IMR-90 (cell line): Measurements from ENCODE around the gene ADAM17. TPM values are rescaled to one million over a fixed set of nuclear protein-coding genes. Genes with fewer than 3 reads are reported as not detected.

Experiments
- ATAC-seq: fragments of 200-7000 bp; cut with Tn5 transposase; 2 replicates; pipeline ENCODE4 v1.9.1; 2020; ENCODE audit warnings: low read depth, mild to moderate bottlenecking, moderate library complexity
- BruUV-seq: library from RNA; stranded (reverse); fragments of 400-500 nt; replicated peaks from 2 replicates; lab custom pipeline; 2021; lab: Mats Ljungman, UMichigan
- CTCF ChIA-PET: fragments of 300-600 bp; formaldehyde crosslinking; extraction: SDS; loops from one replicate; lab custom pipeline; 2021; ENCODE audit warnings: antibody characterized with exemption; lab: Yijun Ruan, JAX
- POLR2A ChIA-PET: fragments of 300-600 bp; sonication (Branson Sonifier 250); formaldehyde crosslinking; loops from one replicate; lab custom pipeline; 2022; ENCODE audit warnings: antibody characterized with exemption; ENCODE audit not compliant: unreplicated experiment; lab: Charles Lee
- DNase-seq: peaks from one replicate; pipeline ENCODE4 v3.0.0; 2013
- H2AFZ ChIP-seq: replicated peaks from 2 replicates; pipeline ENCODE3; 2013; ENCODE audit warnings: low read length, mild to moderate bottlenecking; ENCODE audit not compliant: poor library complexity
- H2AK5ac ChIP-seq: 2 replicates; pipeline ENCODE4 v1.6.1; 2013; ENCODE audit warnings: low read depth, low read length, inconsistent platforms
- H2AK9ac ChIP-seq: replicated peaks from 2 replicates; pipeline ENCODE3; 2013; ENCODE audit warnings: mild to moderate bottlenecking, low read depth, low read length, moderate library complexity; ENCODE audit not compliant: poor library complexity
- H2BK120ac ChIP-seq: 2 replicates; pipeline ENCODE4 v1.6.1; 2013; ENCODE audit warnings: low read depth, low read length, inconsistent platforms
- H2BK15ac ChIP-seq: 3 replicates; pipeline ENCODE4 v1.6.1; 2013; ENCODE audit warnings: low read depth, low read length, inconsistent platforms
- H2BK20ac ChIP-seq: 2 replicates; pipeline ENCODE4 v1.6.1; 2013; ENCODE audit warnings: low read depth, mild to moderate bottlenecking, inconsistent platforms, low read length, moderate library complexity
- H2BK5ac ChIP-seq: 2 replicates; pipeline ENCODE4 v1.6.1; 2013; ENCODE audit warnings: mild to moderate bottlenecking, low read depth, low read length, inconsistent platforms; ENCODE audit not compliant: poor library complexity, severe bottlenecking
- H3K14ac ChIP-seq: replicated peaks from 2 replicates; pipeline ENCODE4 v1.6.1; 2013; ENCODE audit warnings: low read depth, low read length, inconsistent platforms
- H3K18ac ChIP-seq: 2 replicates; pipeline ENCODE4 v1.6.1; 2013; ENCODE audit warnings: low read depth, low read length, control low read depth
- H3K23ac ChIP-seq: 2 replicates; pipeline ENCODE4 v1.6.1; 2013; ENCODE audit warnings: low read depth, low read length, inconsistent platforms
- H3K27ac ChIP-seq: 2 replicates; pipeline ENCODE4 v1.5.1; 2013; ENCODE audit warnings: mild to moderate bottlenecking, control low read depth, low read length; ENCODE audit not compliant: insufficient read depth
- H3K27me3 ChIP-seq: 2 replicates; pipeline ENCODE4 v1.6.1; 2013; ENCODE audit warnings: low read length; ENCODE audit not compliant: control insufficient read depth, insufficient read depth
- H3K36me3 ChIP-seq: 2 replicates; pipeline ENCODE4 v1.6.1; 2013; ENCODE audit warnings: low read length, mixed read lengths; ENCODE audit not compliant: control insufficient read depth, insufficient read depth
- H3K4ac ChIP-seq: 2 replicates; pipeline ENCODE4 v1.6.1; 2013; ENCODE audit warnings: low read depth, low read length, inconsistent platforms
- H3K4me1 ChIP-seq: 2 replicates; pipeline ENCODE4 v1.6.1; 2013; ENCODE audit warnings: low read length, mixed read lengths; ENCODE audit not compliant: control insufficient read depth, insufficient read depth
- H3K4me2 ChIP-seq: 2 replicates; pipeline ENCODE4 v1.6.1; 2013; ENCODE audit warnings: low read depth, mild to moderate bottlenecking, control low read depth, low read length, moderate library complexity
- H3K4me3 ChIP-seq: 2 replicates; pipeline ENCODE4 v1.5.1; 2013; ENCODE audit warnings: low read depth, mild to moderate bottlenecking, control low read depth, low read length, moderate library complexity; ENCODE audit not compliant: insufficient read depth
- H3K56ac ChIP-seq: 2 replicates; pipeline ENCODE4 v1.6.1; 2013; ENCODE audit warnings: low read length, inconsistent platforms; ENCODE audit not compliant: insufficient read depth; ENCODE audit errors: extremely low read depth
- H3K79me1 ChIP-seq, 2 experiments: 2 replicates each; pipeline ENCODE4 v1.6.1; 2013; ENCODE audit warnings: low read length in 2 of 2, inconsistent platforms in 1 of 2, low read depth in 1 of 2
- H3K9ac ChIP-seq: 2 replicates; pipeline ENCODE4 v1.6.1; 2013; ENCODE audit warnings: low read depth, low read length, control low read depth
- H3K9me1 ChIP-seq: 2 replicates; pipeline ENCODE4 v1.6.1; 2013; ENCODE audit warnings: low read length, inconsistent platforms; ENCODE audit not compliant: insufficient read depth
- H3K9me3 ChIP-seq: 2 replicates; pipeline ENCODE4 v1.6.1; 2013; ENCODE audit warnings: low read length; ENCODE audit not compliant: control insufficient read depth, insufficient read depth
- H4K20me1 ChIP-seq: 2 replicates; pipeline ENCODE4 v1.6.1; 2013; ENCODE audit warnings: low read length, inconsistent platforms; ENCODE audit not compliant: insufficient read depth
- H4K5ac ChIP-seq: 2 replicates; pipeline ENCODE4 v1.6.1; 2013; ENCODE audit warnings: mild to moderate bottlenecking, low read depth, low read length, control low read depth
- H4K8ac ChIP-seq, 2 experiments: 2 replicates each; pipeline ENCODE4 v1.6.1; 2013; ENCODE audit warnings: low read depth in 2 of 2, low read length in 2 of 2, control low read depth in 1 of 2, inconsistent platforms in 1 of 2
- H4K91ac ChIP-seq: 2 replicates; pipeline ENCODE4 v1.6.1; 2013; ENCODE audit warnings: low read depth, low read length, inconsistent platforms; ENCODE audit not compliant: insufficient read depth
- BHLHE40 ChIP-seq: fragments of 150-350 bp; IDR thresholded peaks from 2 replicates; pipeline ENCODE4 v1.6.1; 2016; ENCODE audit warnings: mild to moderate bottlenecking, low read depth, low read length
- CEBPB ChIP-seq: IDR thresholded peaks from 2 replicates; pipeline ENCODE4 v1.6.1; 2012; ENCODE audit warnings: low read depth, low read length, improper control_type of control experiment
- CHD1 ChIP-seq: IDR thresholded peaks from 2 replicates; pipeline ENCODE4 v1.6.1; 2012; ENCODE audit warnings: low read depth, low read length, improper control_type of control experiment
- CTCF ChIP-seq: conservative IDR thresholded peaks from 2 replicates; pipeline ENCODE4 v1.5.1; 2012; ENCODE audit warnings: mild to moderate bottlenecking, low read depth, low read length, improper control_type of control experiment
- FOS ChIP-seq: fragments of 150-350 bp; IDR thresholded peaks from 2 replicates; pipeline ENCODE4 v1.6.1; 2016; ENCODE audit warnings: low read depth, low read length
- MAFK ChIP-seq: IDR thresholded peaks from 2 replicates; pipeline ENCODE4 v1.6.1; 2012; ENCODE audit warnings: low read depth, low read length, improper control_type of control experiment
- MAZ ChIP-seq: IDR thresholded peaks from 2 replicates; pipeline ENCODE4 v1.6.1; 2012; ENCODE audit warnings: low read depth, mild to moderate bottlenecking, low read length, improper control_type of control experiment, moderate library complexity, borderline replicate concordance
- MXI1 ChIP-seq: IDR thresholded peaks from 2 replicates; pipeline ENCODE4 v1.6.1; 2012; ENCODE audit warnings: low read depth, mild to moderate bottlenecking, low read length, moderate library complexity, borderline replicate concordance
- POLR2A ChIP-seq: IDR thresholded peaks from 2 replicates; pipeline ENCODE4 v1.6.1; 2012; ENCODE audit warnings: mild to moderate bottlenecking, low read depth, low read length
- RAD21 ChIP-seq: IDR thresholded peaks from 2 replicates; pipeline ENCODE4 v1.6.1; 2012; ENCODE audit warnings: low read length, improper control_type of control experiment
- RCOR1 ChIP-seq: IDR thresholded peaks from 2 replicates; pipeline ENCODE4 v1.6.1; 2012; ENCODE audit warnings: mild to moderate bottlenecking, low read length, improper control_type of control experiment; ENCODE audit not compliant: insufficient replicate concordance
- RFX5 ChIP-seq: IDR thresholded peaks from 2 replicates; pipeline ENCODE4 v1.8.0; 2012; ENCODE audit warnings: low read depth, mild to moderate bottlenecking, low read length, moderate library complexity
- dilution Hi-C: fragments of 300-500 bp; cut with HindIII; formaldehyde crosslinking; loops from one replicate; pipeline ENCODE4 v1.14.3; 2018; ENCODE audit warnings: low sequenced_read_pairs; ENCODE audit not compliant: unreplicated experiment
- in situ Hi-C: fragments of 300-500 bp; cut with MboI; formaldehyde crosslinking; loops from 3 replicates; pipeline ENCODE4 v1.14.3; 2019; ENCODE audit warnings: low sequenced_read_pairs, inconsistent platforms, mixed read lengths
- intact Hi-C: fragments of 100-400 bp; cut with micrococcal nuclease; formaldehyde crosslinking; loops from 2 replicates; pipeline ENCODE4 v1.10.0; 2022
- polyA plus RNA-seq, 3 experiments: library from polyadenylated mRNA; depleted of rRNA; stranded (reverse); fragments of >200 nt; gene quantifications; 2 replicates each; pipeline ENCODE4 v1.2.3, GENCODE V29; 2012; ENCODE audit warnings: low replicate concordance in 1 of 3
- total RNA-seq: library from RNA; depleted of rRNA; stranded (reverse); fragments of >200 nt; gene quantifications from 2 replicates; pipeline ENCODE4 v1.2.3, GENCODE V29; 2012
- TF ChIP-seq, protein P1 (sequence below): fragments of 150-350 bp; IDR thresholded peaks from 2 replicates; pipeline ENCODE4 v1.6.1; 2016; ENCODE audit warnings: low read depth, mild to moderate bottlenecking, low read length, moderate library complexity, borderline replicate concordance

Gene ADAM17
- total and polyA plus RNA-seq, 2 of the 4 experiments (the other 2 are of a cell fraction) = 9.6 to 34.4 TPM

DNA sequence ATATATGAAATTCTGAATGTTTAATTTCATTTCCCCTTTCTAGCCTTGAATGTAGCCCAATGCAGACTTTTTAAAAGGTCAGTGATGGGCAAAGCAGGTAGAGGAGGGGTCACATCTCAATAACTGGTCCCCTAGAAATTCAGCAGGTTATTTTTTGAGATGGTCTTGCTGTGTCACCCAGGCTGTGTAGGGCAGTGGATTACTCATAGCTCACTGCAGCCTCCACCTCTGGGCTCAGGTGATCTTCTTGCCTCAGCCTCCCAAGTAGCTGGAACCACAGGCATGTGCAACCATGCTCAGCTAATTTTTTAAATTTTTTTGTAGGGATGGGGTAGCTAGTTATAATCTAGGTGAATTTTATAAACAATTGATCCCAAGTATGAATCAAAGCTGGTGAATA is 72.5 kb downstream of the ADAM17 start:
- H3K27me3 ChIP-seq = no peaks in the 10 kb centered on the region
- no peak overlapping the region for H2AK9ac ChIP-seq
- no peak overlapping the region for H3K4me2 ChIP-seq
- H3K23ac ChIP-seq = no peak overlapping the region
- in situ Hi-C loops = no loop called here
- no peak overlapping the region for H3K4me3 ChIP-seq
- no peak overlapping the region for H3K9ac ChIP-seq
- CTCF ChIA-PET = no interaction called here
- H3K36me3 ChIP-seq = peaks cover 69% of the 10 kb centered on the region
- intact Hi-C loops = no loop called here
- no peak overlapping the region for H3K27ac ChIP-seq
- no peak for DNase-seq
- no peak overlapping the region for H3K4ac ChIP-seq
- dilution Hi-C loops = no loop called here
- H3K18ac ChIP-seq = no peak overlapping the region
- peaks cover 41% of the 10 kb centered on the region for H4K20me1 ChIP-seq
- BruUV-seq = no TSS peak
- peaks cover 20% of the 10 kb centered on the region for H3K9me1 ChIP-seq
- TF ChIP-seq RCOR1 (no peak), CTCF (no peak), MAFK (no peak), BHLHE40 (no peak), MXI1 (no peak), RFX5 (no peak), FOS (no peak), CEBPB (no peak), RAD21 (no peak), MAZ (no peak), CHD1 (no peak), POLR2A (no peak)
- TF ChIP-seq, protein P1, sequence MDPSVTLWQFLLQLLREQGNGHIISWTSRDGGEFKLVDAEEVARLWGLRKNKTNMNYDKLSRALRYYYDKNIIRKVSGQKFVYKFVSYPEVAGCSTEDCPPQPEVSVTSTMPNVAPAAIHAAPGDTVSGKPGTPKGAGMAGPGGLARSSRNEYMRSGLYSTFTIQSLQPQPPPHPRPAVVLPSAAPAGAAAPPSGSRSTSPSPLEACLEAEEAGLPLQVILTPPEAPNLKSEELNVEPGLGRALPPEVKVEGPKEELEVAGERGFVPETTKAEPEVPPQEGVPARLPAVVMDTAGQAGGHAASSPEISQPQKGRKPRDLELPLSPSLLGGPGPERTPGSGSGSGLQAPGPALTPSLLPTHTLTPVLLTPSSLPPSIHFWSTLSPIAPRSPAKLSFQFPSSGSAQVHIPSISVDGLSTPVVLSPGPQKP = no peak
- peaks cover 12% of the 10 kb centered on the region for H3K4me1 ChIP-seq
- H4K5ac ChIP-seq = no peak overlapping the region
- ATAC-seq = no peak
- no peak overlapping the region for H2BK20ac ChIP-seq
- no peak overlapping the region for H2BK120ac ChIP-seq
- no peak overlapping the region for H3K56ac ChIP-seq
- no peaks in the 10 kb centered on the region for H3K9me3 ChIP-seq
- no peak overlapping the region for H2AK5ac ChIP-seq
- no peak overlapping the region for H3K14ac ChIP-seq
- H2BK15ac ChIP-seq = no peak overlapping the region
- peaks cover 39 to 85% of the 10 kb centered on the region in 2 experiments for H3K79me1 ChIP-seq
- POLR2A ChIA-PET = no interaction called here
- H4K91ac ChIP-seq = no peak overlapping the region
- H4K8ac ChIP-seq = no peak overlapping the region
- no peak overlapping the region for H2AFZ ChIP-seq
- H2BK5ac ChIP-seq = no peak overlapping the region
